Occipital lobe (tissue), 2 donors: ENCODE measurements around the gene IL3. TPM values are rescaled to one million over a fixed set of nuclear protein-coding genes. Genes with fewer than 3 reads are reported as not detected.

Experiments
- DNase-seq: peaks from one replicate; lab custom pipeline; 2025; lab: John Stamatoyannopoulos, UW
- total RNA-seq: library from RNA; depleted of rRNA; stranded (reverse); fragments of >200 nt; gene quantifications from one replicate; pipeline ENCODE4 v1.2.3, GENCODE V29; 2014

The IL3 gene
- total RNA-seq, 1 donor from 2014 or later, result not detected

DNA sequence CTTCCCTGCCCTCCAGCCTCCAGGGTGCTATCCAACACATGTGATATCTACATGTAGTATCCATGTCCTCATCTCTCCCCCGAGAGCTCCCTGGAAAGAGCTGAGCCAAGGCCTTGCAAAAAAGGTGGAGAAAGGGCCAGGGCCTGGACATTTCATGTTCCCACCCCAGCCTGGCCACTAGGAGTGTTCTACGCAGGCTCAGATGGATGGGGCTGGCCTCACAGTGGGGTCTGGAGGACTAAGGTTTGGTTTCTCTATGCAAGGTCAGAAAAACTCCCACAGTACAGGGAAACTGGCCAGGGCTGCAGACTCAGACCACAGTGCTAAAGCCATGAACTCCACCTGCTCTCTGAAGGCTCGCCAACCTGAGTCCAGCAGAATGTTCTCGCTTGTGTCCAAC lies 11.6 kb downstream of the IL3 start:
- DNase-seq, result no peak

DNA sequence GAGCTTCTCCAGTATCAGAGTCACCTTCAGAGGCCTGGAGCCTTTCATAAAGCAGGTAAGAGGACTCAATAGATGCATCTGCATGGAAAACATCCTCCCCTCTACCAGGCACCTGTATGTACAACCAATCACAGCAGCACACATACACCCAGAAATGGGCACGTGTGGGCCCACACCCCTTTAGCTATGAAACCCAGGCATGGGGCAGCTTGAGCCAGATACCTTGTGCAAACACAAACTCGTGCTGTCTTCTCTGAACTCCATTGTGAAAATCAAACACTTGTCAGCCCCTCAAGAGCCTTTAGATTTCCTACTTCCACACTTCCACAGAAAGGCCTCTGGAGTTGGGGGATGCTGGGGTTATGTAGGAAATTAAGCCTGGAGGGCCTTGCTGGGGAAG lies 12.1 kb downstream of the IL3 start:
- DNase-seq, result no peak

DNA sequence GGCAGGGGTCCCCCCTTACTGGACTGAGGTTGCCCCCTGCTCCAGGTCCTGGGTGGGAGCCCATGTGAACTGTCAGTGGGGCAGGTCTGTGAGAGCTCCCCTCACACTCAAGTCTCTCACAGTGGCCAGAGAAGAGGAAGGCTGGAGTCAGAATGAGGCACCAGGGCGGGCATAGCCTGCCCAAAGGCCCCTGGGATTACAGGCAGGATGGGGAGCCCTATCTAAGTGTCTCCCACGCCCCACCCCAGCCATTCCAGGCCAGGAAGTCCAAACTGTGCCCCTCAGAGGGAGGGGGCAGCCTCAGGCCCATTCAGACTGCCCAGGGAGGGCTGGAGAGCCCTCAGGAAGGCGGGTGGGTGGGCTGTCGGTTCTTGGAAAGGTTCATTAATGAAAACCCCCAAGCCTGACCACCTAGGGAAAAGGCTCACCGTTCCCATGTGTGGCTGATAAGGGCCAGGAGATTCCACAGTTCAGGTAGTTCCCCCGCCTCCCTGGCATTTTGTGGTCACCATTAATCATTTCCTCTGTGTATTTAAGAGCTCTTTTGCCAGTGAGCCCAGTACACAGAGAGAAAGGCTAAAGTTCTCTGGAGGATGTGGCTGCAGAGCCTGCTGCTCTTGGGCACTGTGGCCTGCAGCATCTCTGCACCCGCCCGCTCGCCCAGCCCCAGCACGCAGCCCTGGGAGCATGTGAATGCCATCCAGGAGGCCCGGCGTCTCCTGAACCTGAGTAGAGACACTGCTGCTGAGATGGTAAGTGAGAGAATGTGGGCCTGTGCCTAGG lies 13.0 kb downstream of the IL3 start, which contains the start of gene CSF2:
Gene CSF2 (plus strand): TSS at position 559 of the 783 bp plus-strand sequence. CDS start 35 bp downstream, at position 594.
- DNase-seq, result no peak

GRCh38 chr5:132074091-132074771 lies 13.8 kb downstream of the IL3 start:
- no peak for DNase-seq

GRCh38 chr5:132074772-132075718 lies 14.6 kb downstream of the IL3 start:
- no peak for DNase-seq

- no peak for DNase-seq
Measured at GRCh38 chr5:132075719-132076077, 15.2 kb downstream of the IL3 start.

DNA sequence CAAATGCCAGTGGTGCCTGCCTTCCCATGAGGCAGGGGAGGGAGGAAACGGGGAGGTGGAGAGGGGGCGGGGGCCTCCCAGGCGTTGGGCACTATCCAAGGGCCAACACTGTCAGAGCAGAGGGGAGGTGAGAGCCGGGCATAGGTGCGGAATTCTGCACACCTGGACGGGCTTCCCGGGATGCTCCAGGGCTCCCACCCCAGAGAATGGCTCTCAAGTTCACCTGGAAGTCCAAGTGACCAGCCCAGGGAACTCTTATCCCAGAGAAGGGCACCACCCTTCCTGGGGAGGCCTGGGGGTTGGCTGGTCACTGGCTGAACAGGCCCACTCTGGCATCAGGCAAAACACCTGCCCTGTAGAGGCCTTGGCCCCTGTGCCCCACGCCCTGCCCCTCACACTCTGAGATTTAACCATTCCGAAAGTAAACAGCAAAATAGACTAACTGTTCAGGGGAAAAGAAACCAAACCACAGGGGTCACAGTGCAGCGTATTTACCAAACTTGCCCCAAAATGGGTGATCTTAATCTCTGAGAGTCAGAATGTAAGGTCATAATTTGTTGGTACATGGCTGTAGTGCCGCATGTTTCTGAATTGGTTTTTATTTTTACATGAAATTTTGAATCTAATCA lies 15.9 kb downstream of the IL3 start:
- no peak for DNase-seq

GRCh38 chr5:132076983-132077382 lies 16.5 kb downstream of the IL3 start:
- DNase-seq, result no peak

DNA sequence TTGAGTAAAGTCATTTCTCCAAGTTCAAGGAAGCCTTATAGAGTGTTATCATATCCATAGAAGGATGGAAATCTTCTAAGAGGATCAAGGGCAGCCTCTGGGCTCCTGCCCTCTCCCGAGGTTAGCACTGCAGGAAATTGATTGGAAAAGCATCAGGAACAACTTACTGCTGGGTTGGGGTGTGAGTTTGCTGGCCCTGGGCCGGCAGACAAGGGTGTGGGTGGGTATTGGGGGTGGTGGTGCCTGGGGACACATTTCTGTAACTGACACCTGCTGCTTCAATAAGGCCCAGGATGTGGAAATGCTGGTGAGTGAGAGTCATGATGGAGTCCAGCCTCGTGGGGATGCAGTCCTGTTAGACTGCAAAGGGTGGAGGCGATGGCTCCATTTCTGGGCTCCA lies 18.6 kb downstream of the IL3 start:
- DNase-seq, result no peak

- no peak for DNase-seq
Measured at GRCh38 chr5:132079619-132080018, 19.2 kb downstream of the IL3 start.

- DNase-seq, result no peak
Measured at GRCh38 chr5:132080595-132080994, 20.1 kb downstream of the IL3 start.

- DNase-seq, result no peak
Measured at GRCh38 chr5:132081458-132081857, 21.0 kb downstream of the IL3 start.

DNA sequence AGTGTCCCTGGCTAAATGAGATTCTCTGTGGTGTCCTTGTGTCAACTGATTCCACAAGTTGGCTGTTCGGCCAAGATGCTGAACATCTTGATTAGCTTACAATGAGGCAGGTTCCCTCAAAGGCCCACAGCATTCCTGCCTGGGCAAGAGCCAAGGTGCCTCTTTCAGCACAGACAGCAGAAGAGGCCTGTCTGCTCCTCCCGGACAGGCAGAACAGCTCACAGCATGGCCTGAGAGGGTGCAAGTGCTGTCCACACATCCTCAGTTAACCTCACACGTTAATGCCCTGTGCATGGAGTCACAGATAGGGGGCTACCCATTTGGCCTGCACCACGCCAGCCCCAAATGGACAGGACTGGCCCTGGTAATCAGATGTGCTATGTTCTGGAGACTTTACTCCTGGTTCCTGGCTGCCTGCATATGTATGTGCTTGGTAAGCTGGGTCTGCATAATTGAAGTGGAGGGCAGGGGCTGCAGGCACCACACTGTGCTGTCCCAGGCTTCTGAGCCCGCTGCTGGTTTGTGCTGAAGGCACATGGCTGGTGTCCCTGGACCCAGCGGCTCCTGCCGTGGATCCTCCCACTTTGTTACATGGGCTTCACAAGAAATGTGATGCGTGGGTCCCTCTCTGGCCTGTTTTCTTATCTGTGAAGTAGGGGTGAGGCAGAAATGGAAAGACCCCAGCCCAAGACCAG lies 22.0 kb downstream of the IL3 start:
- DNase-seq, result no peak

- DNase-seq, result no peak
Measured at GRCh38 chr5:132083071-132083678, 22.7 kb downstream of the IL3 start.

GRCh38 chr5:132085686-132086085 lies 25.2 kb downstream of the IL3 start:
- no peak for DNase-seq

GRCh38 chr5:132086277-132086794 lies 25.9 kb downstream of the IL3 start:
- no peak for DNase-seq

- DNase-seq, result no peak
Measured at GRCh38 chr5:132087176-132087575, 26.7 kb downstream of the IL3 start.

GRCh38 chr5:132087661-132088060 lies 27.2 kb downstream of the IL3 start:
- DNase-seq, result no peak

DNA sequence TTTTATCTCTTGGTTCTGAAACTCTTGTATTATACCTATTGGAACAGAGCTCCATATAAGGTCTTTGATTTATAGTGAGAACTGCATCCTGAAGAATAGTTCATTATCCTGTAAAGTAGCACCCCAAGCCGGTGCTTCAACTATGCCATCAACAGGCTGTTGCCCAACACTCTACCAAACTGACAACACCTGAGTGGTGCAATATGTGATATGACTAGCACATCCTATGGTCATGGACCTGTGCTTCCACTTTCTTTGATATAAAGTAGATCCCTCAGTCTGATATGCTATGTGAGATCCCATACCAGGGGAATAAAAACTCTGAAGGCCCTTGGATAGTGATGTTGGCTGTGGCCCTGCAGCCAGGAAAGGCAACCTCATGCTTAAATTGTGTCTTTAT lies 28.9 kb downstream of the IL3 start:
- no peak for DNase-seq

- DNase-seq, result no peak
Measured at GRCh38 chr5:132090107-132090506, 29.7 kb downstream of the IL3 start.
